T-cell (primary cell): ENCODE results near the gene IL1RN. TPM values are rescaled to one million over a fixed set of nuclear protein-coding genes. Genes with fewer than 3 reads are reported as not detected.

Source experiments
- ATAC-seq, 4 experiments: fragments of 200-7000 bp in 3 of 4; fragments of 150-1000 bp in 1 of 4; cut with Tn5 transposase; replicated peaks in 1 of 4; 1 replicate in 3 of 4; 2 replicates in 1 of 4; pipeline ENCODE4 v1.10.0; 2021; ENCODE audit warnings: moderate library complexity in 3 of 4, mild to moderate bottlenecking in 2 of 4, moderate number of reproducible peaks in 1 of 4
- CTCF ChIA-PET, 2 donors: fragments of 300-600 bp; sonication (Branson Sonifier 250); formaldehyde crosslinking; loops; one replicate each; lab custom pipeline; 2022; ENCODE audit warnings: antibody characterized with exemption in 2 of 2; lab: Charles Lee
- POLR2A ChIA-PET, 2 donors: fragments of 300-600 bp; sonication (Branson Sonifier 250); formaldehyde crosslinking; loops; one replicate each; lab custom pipeline; 2022; ENCODE audit warnings: antibody characterized with exemption in 2 of 2; lab: Charles Lee
- DNase-seq, 35 experiments: peaks; one replicate each; pipeline versions ENCODE4 v3.0.0 to v3.0.0-alpha.2; 2013 to 2023
- H3K27ac ChIP-seq: one replicate; pipeline ENCODE4 v1.5.1; 2013; ENCODE audit warnings: low read length
- H3K27me3 ChIP-seq, 2 experiments: replicated peaks in 1 of 2; 1 replicate in 1 of 2; 2 replicates in 1 of 2; pipeline versions ENCODE4 v1.6.1 to v1.7.0; 2013; ENCODE audit warnings: low read length in 1 of 2, mixed read lengths in 1 of 2; ENCODE audit not compliant: control insufficient read depth in 2 of 2, insufficient read depth in 2 of 2; ENCODE audit errors: extremely low read depth in 1 of 2
- H3K36me3 ChIP-seq, 2 donors: 1 replicate in 1 of 2; 2 replicates in 1 of 2; pipeline versions ENCODE4 v1.6.1 to v1.7.0; 2013; ENCODE audit warnings: low read length in 1 of 2; ENCODE audit not compliant: control insufficient read depth in 2 of 2, insufficient read depth in 1 of 2; ENCODE audit errors: extremely low read depth in 1 of 2
- H3K4me1 ChIP-seq, 2 experiments: 1 replicate in 1 of 2; 2 replicates in 1 of 2; pipeline versions ENCODE4 v1.6.1 to v1.7.0; 2013; ENCODE audit warnings: low read length in 2 of 2, mixed read lengths in 1 of 2; ENCODE audit not compliant: insufficient read depth in 2 of 2, control insufficient read depth in 1 of 2; ENCODE audit errors: extremely low read depth in 1 of 2
- H3K4me3 ChIP-seq, 2 donors: 1 replicate in 1 of 2; 2 replicates in 1 of 2; pipeline versions ENCODE4 v1.5.1 to v1.7.0; 2013; ENCODE audit warnings: mild to moderate bottlenecking in 2 of 2, low read length in 1 of 2, moderate library complexity in 1 of 2; ENCODE audit not compliant: control insufficient read depth in 1 of 2; ENCODE audit errors: extremely low read depth in 1 of 2
- H3K9me3 ChIP-seq: 2 replicates; pipeline ENCODE4 v1.7.0; 2013
- H3K27ac Mint-ChIP-seq, 2 donors: one replicate each; pipeline ENCODE4 v1.8.0; 2020 to 2021; ENCODE audit warnings: mild to moderate bottlenecking in 2 of 2, mixed read lengths in 2 of 2
- H3K27me3 Mint-ChIP-seq, 2 donors: one replicate each; pipeline ENCODE4 v1.8.0; 2021 to 2022; ENCODE audit warnings: mixed read lengths in 2 of 2
- H3K36me3 Mint-ChIP-seq: one replicate; pipeline ENCODE4 v1.8.0; 2021; ENCODE audit warnings: mixed read lengths
- H3K4me1 Mint-ChIP-seq, 3 donors: one replicate each; pipeline ENCODE4 v1.8.0; 2020 to 2022; ENCODE audit warnings: mixed read lengths in 3 of 3, mild to moderate bottlenecking in 1 of 3
- H3K4me3 Mint-ChIP-seq, 3 donors: one replicate each; pipeline ENCODE4 v1.8.0; 2020 to 2022; ENCODE audit warnings: mild to moderate bottlenecking in 3 of 3, mixed read lengths in 3 of 3, moderate library complexity in 3 of 3
- H3K9me3 Mint-ChIP-seq, 3 donors: one replicate each; pipeline ENCODE4 v1.8.0; 2020 to 2022; ENCODE audit warnings: mixed read lengths in 3 of 3
- WGBS: methylation state at CpG from one replicate; pipeline ENCODE4 v1.1.5; 2013; ENCODE audit warnings: missing lambda C conversion rate; ENCODE audit not compliant: insufficient coverage; 5-methylcytosine and 5-hydroxymethylcytosine counted together
- total RNA-seq, 35 experiments: library from RNA in 6 of 35; stranded (reverse) in 6 of 35; fragments of 120-200 nt in 1 of 35; gene quantifications; one replicate each; pipeline versions ENCODE4 v1.2.1 to v1.2.4 and lab custom pipeline; 2013 to 2026

The IL1RN gene
- total RNA-seq, 5 donors from 2014 or later (not counting 1 experiment from before 2014, with no cell fraction given): not detected

DNA sequence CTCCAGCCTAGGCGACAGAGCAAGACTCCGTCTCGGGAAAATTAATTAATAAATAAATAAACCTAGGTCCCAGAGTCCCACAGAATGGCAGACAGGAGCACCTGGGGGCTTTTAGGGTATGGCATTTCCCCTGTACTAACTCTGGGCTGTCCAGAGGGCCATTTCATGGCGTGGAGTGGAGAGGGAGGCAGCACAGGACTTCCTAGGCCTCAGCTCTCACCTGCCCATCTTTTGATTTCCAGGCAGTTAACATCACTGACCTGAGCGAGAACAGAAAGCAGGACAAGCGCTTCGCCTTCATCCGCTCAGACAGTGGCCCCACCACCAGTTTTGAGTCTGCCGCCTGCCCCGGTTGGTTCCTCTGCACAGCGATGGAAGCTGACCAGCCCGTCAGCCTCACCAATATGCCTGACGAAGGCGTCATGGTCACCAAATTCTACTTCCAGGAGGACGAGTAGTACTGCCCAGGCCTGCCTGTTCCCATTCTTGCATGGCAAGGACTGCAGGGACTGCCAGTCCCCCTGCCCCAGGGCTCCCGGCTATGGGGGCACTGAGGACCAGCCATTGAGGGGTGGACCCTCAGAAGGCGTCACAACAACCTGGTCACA lies 5.1 kb downstream of the IL1RN start:
- Histone ChIP-seq H3K27me3 (no peaks in the 10 kb centered on the region), H3K4me1 (peaks cover 0 to 3% of the 10 kb centered on the region in 2 experiments), H3K36me3 (no peaks in the 10 kb centered on the region), H3K9me3 (no peaks in the 10 kb centered on the region), H3K27ac (no peak overlapping the region), H3K4me3 (no peak overlapping the region)
- Mint-ChIP-seq H3K9me3 (no peaks in the 10 kb centered on the region), H3K4me1 (peaks cover 3 to 7% (median 3%) of the 10 kb centered on the region in 3 donors), H3K36me3 (no peaks in the 10 kb centered on the region), H3K27me3 (no peaks in the 10 kb centered on the region), H3K27ac (no peak overlapping the region), H3K4me3 (no peak overlapping the region)
- ChIA-PET POLR2A (no interaction called here), CTCF (no interaction called here)
- WGBS: 88% methylated on average over 13 of the region's 17 CpGs
- DNase-seq (no peak), ATAC-seq (no peak)

DNA sequence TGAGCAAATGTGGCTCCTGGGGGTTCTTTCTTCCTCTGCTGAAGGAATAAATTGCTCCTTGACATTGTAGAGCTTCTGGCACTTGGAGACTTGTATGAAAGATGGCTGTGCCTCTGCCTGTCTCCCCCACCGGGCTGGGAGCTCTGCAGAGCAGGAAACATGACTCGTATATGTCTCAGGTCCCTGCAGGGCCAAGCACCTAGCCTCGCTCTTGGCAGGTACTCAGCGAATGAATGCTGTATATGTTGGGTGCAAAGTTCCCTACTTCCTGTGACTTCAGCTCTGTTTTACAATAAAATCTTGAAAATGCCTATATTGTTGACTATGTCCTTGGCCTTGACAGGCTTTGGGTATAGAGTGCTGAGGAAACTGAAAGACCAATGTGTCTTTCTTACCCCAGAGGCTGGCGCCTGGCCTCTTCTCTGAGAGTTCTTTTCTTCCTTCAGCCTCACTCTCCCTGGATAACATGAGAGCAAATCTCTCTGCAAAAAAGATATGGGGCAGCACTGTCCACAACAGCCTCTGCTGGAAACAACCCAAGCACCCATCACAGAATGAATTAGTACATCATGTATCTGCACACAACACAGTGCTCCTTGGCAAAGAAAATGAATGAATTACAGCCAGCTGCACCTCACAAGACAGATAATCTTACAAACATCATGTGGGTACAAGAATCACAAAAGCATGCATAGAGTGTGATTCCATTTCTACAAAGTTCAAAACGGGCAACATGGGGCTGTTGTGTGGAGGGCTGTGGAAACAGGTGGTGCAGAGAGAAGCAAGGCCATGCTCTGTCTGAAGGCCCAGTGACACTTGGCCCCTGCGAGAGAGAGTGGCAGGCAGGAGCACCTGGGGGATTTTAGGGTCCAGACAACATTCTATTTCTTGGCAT lies 6.6 kb downstream of the IL1RN start:
- H3K27ac Mint-ChIP-seq: no peak overlapping the region

DNA sequence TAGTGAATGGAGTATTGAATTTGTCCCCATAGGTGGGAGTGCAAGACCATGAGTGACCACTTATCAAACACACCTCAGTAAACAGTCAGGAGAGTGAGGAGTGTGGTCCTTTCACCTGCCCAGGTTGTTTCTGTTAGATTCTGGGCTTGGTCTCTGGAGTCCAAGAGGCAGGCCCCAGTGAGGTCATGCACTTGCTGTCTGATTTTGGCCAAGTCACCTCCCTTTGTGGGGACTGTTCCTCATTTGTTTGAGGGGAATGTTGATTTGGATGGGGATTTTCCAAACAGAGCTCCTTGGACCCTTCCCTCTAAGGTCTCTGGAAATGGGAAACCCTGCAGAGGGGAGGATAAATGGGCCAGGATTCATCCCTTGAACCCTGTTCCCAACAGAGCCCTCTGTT lies 7.3 kb downstream of the IL1RN start:
- Mint-ChIP-seq H3K4me1 (peaks cover 18 to 27% (median 18%) of the 10 kb centered on the region in 3 donors), H3K9me3 (no peaks in the 10 kb centered on the region), H3K4me3 (no peak overlapping the region), H3K27me3 (no peaks in the 10 kb centered on the region), H3K27ac (no peak overlapping the region), H3K36me3 (no peaks in the 10 kb centered on the region)
- H3K27me3 ChIP-seq: no peaks in the 10 kb centered on the region
- H3K27ac ChIP-seq: no peak overlapping the region
- no peak for DNase-seq
- peaks cover 7 to 14% of the 10 kb centered on the region in 2 experiments for H3K4me1 ChIP-seq
- H3K9me3 ChIP-seq: no peaks in the 10 kb centered on the region
- POLR2A ChIA-PET: no interaction called here
- ATAC-seq: no peak
- no peaks in the 10 kb centered on the region for H3K36me3 ChIP-seq
- H3K4me3 ChIP-seq: no peak overlapping the region
- CTCF ChIA-PET: interaction anchor here (0.6 to 4.1 kb wide), 9 partner anchors 11 to 762 kb away, joined by 3 to 73 read pairs (median 4); no protein-coding TSS in a partner anchor

More for the DNA sequence above, 6.6 kb downstream of the IL1RN start:
- ATAC-seq: peak in 1 of 4 experiments; percentile 45
- POLR2A ChIA-PET: interaction anchor here in 1 of 2 donors (0.7 kb wide), 1 partner anchor 125 kb away, joined by 4 read pairs; no protein-coding TSS in a partner anchor
- Mint-ChIP-seq H3K27me3 (no peaks in the 10 kb centered on the region), H3K36me3 (no peaks in the 10 kb centered on the region), H3K9me3 (no peaks in the 10 kb centered on the region), H3K4me1 (peaks cover 11 to 19% (median 14%) of the 10 kb centered on the region in 3 donors), H3K4me3 (no peak overlapping the region)
- CTCF ChIA-PET: interaction anchor here in 1 of 2 donors (1.1 to 1.3 kb wide), 3 partner anchors 16 to 275 kb away, joined by 3 read pairs; no protein-coding TSS in a partner anchor
- Histone ChIP-seq H3K4me3 (no peak overlapping the region), H3K9me3 (no peaks in the 10 kb centered on the region), H3K27ac (no peak overlapping the region), H3K27me3 (no peaks in the 10 kb centered on the region), H3K36me3 (no peaks in the 10 kb centered on the region), H3K4me1 (peaks cover 5 to 10% of the 10 kb centered on the region in 2 experiments)
- no peak for DNase-seq
- 53% methylated on average over 6 of the region's 7 CpGs for WGBS

DNA sequence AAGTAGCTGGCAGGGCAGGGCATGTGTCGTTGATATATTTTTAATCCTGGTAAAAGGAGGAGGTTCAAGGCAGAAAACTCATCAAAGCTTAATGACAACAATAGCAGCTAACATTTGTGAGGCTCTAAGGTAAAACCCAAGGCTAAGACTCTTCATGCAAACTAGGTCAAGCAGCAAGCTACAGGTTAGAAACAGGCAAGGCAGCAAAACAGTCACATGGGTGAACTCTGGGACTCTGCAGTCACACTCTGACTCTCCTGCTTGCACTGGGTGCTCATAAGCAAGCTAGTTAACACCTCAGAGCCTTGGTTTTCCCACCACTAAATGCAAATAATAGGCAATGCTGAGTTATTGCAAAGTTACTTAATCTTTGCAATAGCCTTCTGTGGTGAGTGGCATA lies 7.9 kb downstream of the IL1RN start:
- Mint-ChIP-seq H3K27me3 (no peaks in the 10 kb centered on the region), H3K27ac (no peak overlapping the region), H3K4me3 (no peak overlapping the region), H3K9me3 (no peaks in the 10 kb centered on the region), H3K36me3 (no peaks in the 10 kb centered on the region), H3K4me1 (peaks cover 18 to 27% (median 18%) of the 10 kb centered on the region in 3 donors)
- no CpG with 5 or more reads among the region's 1 CpG for WGBS
- POLR2A ChIA-PET: no interaction called here
- no peaks in the 10 kb centered on the region for H3K27me3 ChIP-seq
- H3K27ac ChIP-seq: no peak overlapping the region
- ATAC-seq (no peak), DNase-seq (no peak)
- no peaks in the 10 kb centered on the region for H3K36me3 ChIP-seq
- no peak overlapping the region for H3K4me3 ChIP-seq
- CTCF ChIA-PET: interaction anchor here (0.6 to 4.1 kb wide), 13 partner anchors 10 to 762 kb away, joined by 3 to 73 read pairs (median 3); no protein-coding TSS in a partner anchor
- H3K4me1 ChIP-seq: peaks cover 7 to 14% of the 10 kb centered on the region in 2 experiments
- H3K9me3 ChIP-seq: no peaks in the 10 kb centered on the region

DNA sequence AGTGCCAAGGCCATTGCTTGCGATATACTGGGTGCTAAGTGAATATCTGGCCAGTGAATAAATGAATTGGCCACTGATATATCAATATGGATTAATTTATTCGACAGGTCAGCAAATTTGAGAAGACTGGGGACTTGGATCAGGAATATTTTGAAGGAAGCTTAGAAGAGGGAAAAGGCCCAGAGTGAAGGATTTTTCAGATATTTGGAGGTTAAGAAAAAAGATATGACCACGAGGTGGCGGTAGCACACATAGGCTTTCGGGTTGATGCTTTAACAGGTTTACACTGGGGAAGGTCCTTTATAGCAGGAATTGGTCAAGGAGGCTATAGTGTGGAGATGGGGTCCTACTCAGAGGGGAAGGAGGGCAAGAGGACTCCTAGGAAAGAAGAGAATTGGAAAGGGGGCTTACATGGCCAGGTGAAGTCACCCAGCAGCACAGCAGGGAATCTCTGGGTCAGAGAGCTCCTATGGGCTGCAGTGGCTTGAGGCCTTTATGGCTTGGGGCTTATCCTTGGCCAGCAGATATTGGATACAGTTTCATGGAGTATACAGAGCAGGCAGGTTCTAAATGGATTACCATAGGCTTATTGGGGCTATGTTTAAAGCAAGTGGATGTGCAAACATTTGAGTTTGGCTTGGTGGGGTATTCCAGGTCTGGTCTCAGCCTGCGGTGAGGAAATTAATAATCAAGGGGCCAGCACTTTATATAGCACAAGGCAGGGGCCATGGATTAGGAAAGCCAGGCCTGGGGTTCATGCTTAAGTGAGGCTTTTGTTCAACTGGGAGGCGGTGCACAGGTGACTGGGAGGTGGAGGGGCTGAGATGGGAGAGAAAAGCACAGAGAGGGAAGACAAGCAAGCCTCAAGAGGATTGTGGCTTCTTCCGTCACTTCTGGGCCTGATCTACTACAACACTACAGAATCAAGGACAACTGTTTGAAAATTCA lies 9.7 kb downstream of the IL1RN start:
- H3K9me3 Mint-ChIP-seq: no peaks in the 10 kb centered on the region
- ATAC-seq (peak in 1 of 4 experiments; percentile 36), DNase-seq (peak in 16 of 35 experiments; percentile 9 to 74 (median 34))
- H3K27ac ChIP-seq: no peak overlapping the region
- peaks cover 7 to 14% of the 10 kb centered on the region in 2 experiments for H3K4me1 ChIP-seq
- no peak overlapping the region for H3K4me3 Mint-ChIP-seq
- H3K4me3 ChIP-seq: no peak overlapping the region
- H3K36me3 Mint-ChIP-seq: no peaks in the 10 kb centered on the region
- no peaks in the 10 kb centered on the region for H3K27me3 Mint-ChIP-seq
- ChIA-PET POLR2A (interaction anchor here (1.4 to 1.8 kb wide), 2 partner anchors 37 to 38 kb away, joined by 3 to 10 read pairs; partner anchors contain the start of gene PSD4 (in 1 of the 2)), CTCF (interaction anchor here (0.8 to 7.0 kb wide), 36 partner anchors 8 to 411 kb away, joined by 3 to 99 read pairs (median 8); partner anchors contain the start of gene PSD4 (in 1 of the 2))
- peaks cover 18 to 27% (median 18%) of the 10 kb centered on the region in 3 donors for H3K4me1 Mint-ChIP-seq
- H3K27me3 ChIP-seq: no peaks in the 10 kb centered on the region
- H3K27ac Mint-ChIP-seq: peak overlapping the region in 1 of 2 donors; percentile 8
- 27% methylated on average over 6 of the region's 8 CpGs for WGBS
- no peaks in the 10 kb centered on the region for H3K36me3 ChIP-seq
- H3K9me3 ChIP-seq: no peaks in the 10 kb centered on the region
